ENCODE data around the gene ANKMY1. TPM values are rescaled to one million over a fixed set of nuclear protein-coding genes. Genes with fewer than 3 reads are reported as not detected.

The ANKMY1 gene
- total RNA-seq, 4 donors from 2014 or later, result 13.3 to 40.8 (median 22.0) TPM

DNA sequence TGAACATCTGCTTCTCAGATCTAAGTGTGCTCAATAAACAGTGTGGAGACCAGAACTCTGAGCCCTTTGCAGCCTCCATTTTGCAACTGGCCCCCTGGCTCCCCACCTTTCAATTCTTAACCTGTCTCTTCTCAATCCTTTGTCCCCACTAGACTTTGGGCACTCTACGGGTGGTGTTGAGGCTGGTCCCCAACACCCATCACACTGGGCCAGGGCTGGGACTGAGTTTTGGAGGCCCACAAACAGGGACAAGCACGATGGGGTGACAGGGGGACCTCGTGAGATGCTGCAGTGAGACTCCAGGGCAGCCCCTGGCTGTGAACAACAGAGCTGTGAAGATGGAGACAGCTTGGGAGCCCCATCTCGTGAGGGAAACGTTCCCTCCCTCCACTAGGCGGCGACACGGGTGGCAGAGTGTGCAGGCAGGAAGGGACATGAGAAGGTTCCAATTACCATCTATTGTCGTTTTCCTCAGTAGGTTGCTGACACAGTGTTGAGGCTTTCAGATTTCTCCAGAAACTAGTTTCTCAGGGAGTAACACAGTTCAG lies 1.2 kb downstream of the ANKMY1 start:
- peaks cover 0 to 16% of the 10 kb centered on the region in 2 donors for H3K4me1 ChIP-seq
- H3K36me3 ChIP-seq, result no peaks in the 10 kb centered on the region
- no peaks in the 10 kb centered on the region for H3K9me3 ChIP-seq
- no peak for TF ChIP-seq POLR2A (IDR thresholded peaks at IDR 0.05)
- TF ChIP-seq, protein P1, sequence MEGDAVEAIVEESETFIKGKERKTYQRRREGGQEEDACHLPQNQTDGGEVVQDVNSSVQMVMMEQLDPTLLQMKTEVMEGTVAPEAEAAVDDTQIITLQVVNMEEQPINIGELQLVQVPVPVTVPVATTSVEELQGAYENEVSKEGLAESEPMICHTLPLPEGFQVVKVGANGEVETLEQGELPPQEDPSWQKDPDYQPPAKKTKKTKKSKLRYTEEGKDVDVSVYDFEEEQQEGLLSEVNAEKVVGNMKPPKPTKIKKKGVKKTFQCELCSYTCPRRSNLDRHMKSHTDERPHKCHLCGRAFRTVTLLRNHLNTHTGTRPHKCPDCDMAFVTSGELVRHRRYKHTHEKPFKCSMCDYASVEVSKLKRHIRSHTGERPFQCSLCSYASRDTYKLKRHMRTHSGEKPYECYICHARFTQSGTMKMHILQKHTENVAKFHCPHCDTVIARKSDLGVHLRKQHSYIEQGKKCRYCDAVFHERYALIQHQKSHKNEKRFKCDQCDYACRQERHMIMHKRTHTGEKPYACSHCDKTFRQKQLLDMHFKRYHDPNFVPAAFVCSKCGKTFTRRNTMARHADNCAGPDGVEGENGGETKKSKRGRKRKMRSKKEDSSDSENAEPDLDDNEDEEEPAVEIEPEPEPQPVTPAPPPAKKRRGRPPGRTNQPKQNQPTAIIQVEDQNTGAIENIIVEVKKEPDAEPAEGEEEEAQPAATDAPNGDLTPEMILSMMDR (IDR thresholded peaks at IDR 0.05), result peak in 2 of 4 experiments; percentile 15 to 25
- no peak overlapping the region for H3K4me3 ChIP-seq
- peaks cover 0 to 7% of the 10 kb centered on the region in 2 donors for H3K27me3 ChIP-seq
- H3K27ac ChIP-seq, result no peak overlapping the region
- peak in 1 of 2 donors; percentile 17 for DNase-seq
- intact Hi-C loops (cut with DNase I; ENCODE audit: low total_unique reads), result no loop called here

DNA sequence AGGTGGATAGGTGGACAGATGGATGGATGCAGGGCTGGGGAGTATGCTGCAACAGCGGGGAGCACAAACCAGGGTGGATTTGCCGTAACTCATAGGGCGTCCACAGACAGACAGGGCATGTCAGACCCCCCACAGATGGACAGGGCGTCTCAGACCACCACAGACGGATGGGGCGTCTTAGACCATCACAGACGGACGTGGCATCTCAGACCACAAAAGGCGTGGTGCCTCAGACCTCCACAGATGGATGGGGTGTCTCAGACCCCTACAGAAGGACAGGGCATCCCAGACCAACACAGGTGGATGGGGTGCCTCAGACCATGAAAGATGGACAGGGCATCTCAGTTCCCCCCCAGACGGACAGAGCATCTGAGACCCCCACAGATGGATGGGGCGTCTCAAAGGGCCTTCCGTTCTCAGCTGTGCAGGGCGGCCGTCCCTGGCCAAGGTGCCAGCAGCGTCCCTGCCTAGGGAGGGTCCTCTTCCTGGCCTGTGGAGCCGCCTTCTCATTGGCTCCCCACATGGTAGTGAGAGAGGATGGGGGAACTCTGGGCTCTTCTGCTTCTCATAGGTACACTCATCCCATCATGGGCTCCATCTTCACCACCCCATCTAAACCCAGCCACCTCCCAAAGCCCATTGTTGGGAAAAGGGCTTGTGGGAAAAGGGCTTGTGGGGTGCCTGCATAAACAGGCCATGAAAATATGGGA lies 2.1 kb downstream of the ANKMY1 start:
- intact Hi-C loops (cut with DNase I; ENCODE audit: low total_unique reads), result no loop called here
- Histone ChIP-seq H3K4me3 (no peak overlapping the region), H3K36me3 (no peaks in the 10 kb centered on the region), H3K9me3 (no peaks in the 10 kb centered on the region), H3K27ac (no peak overlapping the region), H3K4me1 (peaks cover 0 to 16% of the 10 kb centered on the region in 2 donors), H3K27me3 (peaks cover 0 to 7% of the 10 kb centered on the region in 2 donors)
- no peak for TF ChIP-seq POLR2A (IDR thresholded peaks at IDR 0.05)
- TF ChIP-seq, protein P1 (IDR thresholded peaks at IDR 0.05), result no peak
- DNase-seq, result no peak

DNA sequence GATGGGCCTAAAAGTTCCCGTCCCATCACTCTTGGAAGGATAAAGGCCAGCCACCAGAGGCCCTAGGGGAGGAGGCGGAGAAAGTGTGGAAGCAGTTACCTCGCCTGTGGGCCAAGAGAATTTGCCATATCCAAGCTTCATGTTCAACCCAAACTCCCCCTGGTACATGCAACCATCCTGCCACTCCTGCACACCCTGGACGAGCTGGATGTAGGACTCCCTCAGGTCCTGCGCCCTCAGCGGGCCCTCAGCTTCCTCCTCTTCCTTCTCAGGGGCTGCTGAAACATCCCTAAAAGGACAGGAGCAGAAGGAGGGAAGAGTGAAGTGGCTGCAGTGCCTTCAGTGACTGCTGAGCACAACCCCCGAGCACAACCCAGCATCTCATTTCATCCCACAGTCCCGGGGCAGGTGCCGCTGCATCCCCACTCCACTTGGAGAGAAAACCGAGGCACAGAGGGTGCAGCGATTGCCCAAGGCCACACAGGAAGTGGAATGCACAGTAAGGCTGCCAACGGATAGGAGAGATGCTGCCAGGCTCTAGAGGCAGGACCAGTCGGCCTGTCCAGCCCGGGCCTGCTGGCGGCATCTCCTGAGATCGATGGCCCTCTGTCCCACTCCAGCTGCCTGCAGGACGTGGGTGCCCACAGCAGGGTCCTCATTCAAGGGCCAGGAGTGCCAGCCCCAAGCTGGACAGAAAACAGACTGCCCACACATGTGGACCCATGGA lies 2.9 kb downstream of the ANKMY1 start:
- Histone ChIP-seq H3K4me3 (no peak overlapping the region), H3K27me3 (peaks cover 0 to 7% of the 10 kb centered on the region in 2 donors), H3K4me1 (peaks cover 0 to 16% of the 10 kb centered on the region in 2 donors), H3K9me3 (no peaks in the 10 kb centered on the region), H3K27ac (no peak overlapping the region), H3K36me3 (no peaks in the 10 kb centered on the region)
- DNase-seq, result no peak
- intact Hi-C loops (cut with DNase I; ENCODE audit: low total_unique reads), result no loop called here
- TF ChIP-seq POLR2A (IDR thresholded peaks at IDR 0.05), result no peak
- TF ChIP-seq, protein P1 (IDR thresholded peaks at IDR 0.05), result no peak

DNA sequence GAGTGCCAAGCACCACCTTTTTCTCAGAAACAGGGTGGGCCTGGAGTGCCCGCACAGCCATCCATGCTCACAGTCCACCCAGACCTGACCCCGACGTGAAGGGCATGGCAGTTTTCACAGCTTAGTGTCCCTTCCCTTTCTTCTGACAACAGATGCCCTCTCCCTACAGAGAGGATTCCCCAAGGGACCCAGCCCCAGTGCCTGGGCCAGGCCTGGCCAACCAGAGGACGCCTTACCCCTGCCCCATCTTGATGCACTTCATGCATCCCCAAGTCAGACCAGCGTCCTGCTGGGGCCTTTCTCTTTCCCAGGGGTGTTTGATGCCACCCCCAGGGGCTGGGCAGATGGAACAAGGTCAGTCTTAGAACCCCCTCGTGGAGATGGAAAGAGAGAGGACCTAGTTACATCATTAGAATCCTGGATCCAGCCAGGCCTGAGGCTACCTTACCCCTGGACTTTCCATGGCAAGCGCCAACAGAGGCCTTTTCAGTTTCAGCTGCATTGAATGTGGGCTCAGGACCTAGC lies 3.8 kb downstream of the ANKMY1 start:
- intact Hi-C loops (cut with DNase I; ENCODE audit: low total_unique reads), result no loop called here
- Histone ChIP-seq H3K4me3 (no peak overlapping the region), H3K4me1 (peaks cover 0 to 11% of the 10 kb centered on the region in 2 donors), H3K27ac (no peak overlapping the region), H3K27me3 (peaks cover 0 to 7% of the 10 kb centered on the region in 2 donors), H3K9me3 (no peaks in the 10 kb centered on the region), H3K36me3 (no peaks in the 10 kb centered on the region)
- no peak for TF ChIP-seq POLR2A (IDR thresholded peaks at IDR 0.05)
- TF ChIP-seq, protein P1 (IDR thresholded peaks at IDR 0.05), result no peak
- DNase-seq, result no peak
